Measurements from ENCODE around the gene TOR2A. TPM values are rescaled to one million over a fixed set of nuclear protein-coding genes. Genes with fewer than 3 reads are reported as not detected.

The TOR2A gene
- polyA plus RNA-seq, 1 donor = 8.1 TPM

GRCh38 chr9:127742435-127743088 lies 7.5 kb upstream of the TOR2A start:
- DNase-seq (ENCODE audit: low read depth) = no peak

- DNase-seq (ENCODE audit: low read depth) = no peak
These were observed 6.8 kb upstream of the TOR2A start for GRCh38 chr9:127741831-127742434.

- no peak for DNase-seq (ENCODE audit: low read depth)
These were observed 4.7 kb upstream of the TOR2A start for GRCh38 chr9:127739614-127740330.

GRCh38 chr9:127738666-127739065 lies 3.6 kb upstream of the TOR2A start:
- no peak for DNase-seq (ENCODE audit: low read depth)

GRCh38 chr9:127735530-127736185 lies 564 bp upstream of the TOR2A start:
- no peak for DNase-seq (ENCODE audit: low read depth)

- DNase-seq (ENCODE audit: low read depth) = no peak
These were observed 797 bp downstream of the TOR2A start for GRCh38 chr9:127734247-127734746.

GRCh38 chr9:127733614-127734013 lies 1.5 kb downstream of the TOR2A start:
- no peak for DNase-seq (ENCODE audit: low read depth)

GRCh38 chr9:127732444-127732843 lies 2.6 kb downstream of the TOR2A start:
- DNase-seq (ENCODE audit: low read depth) = no peak

- DNase-seq (ENCODE audit: low read depth) = no peak
These were observed 3.2 kb downstream of the TOR2A start for GRCh38 chr9:127731938-127732337.

GRCh38 chr9:127730799-127731410 lies 4.2 kb downstream of the TOR2A start:
- DNase-seq (ENCODE audit: low read depth) = no peak

GRCh38 chr9:127730262-127730661 lies 4.8 kb downstream of the TOR2A start:
- no peak for DNase-seq (ENCODE audit: low read depth)

GRCh38 chr9:127729522-127730256 lies 5.4 kb downstream of the TOR2A start:
- no peak for DNase-seq (ENCODE audit: low read depth)

GRCh38 chr9:127728808-127729207 lies 6.3 kb downstream of the TOR2A start:
- no peak for DNase-seq (ENCODE audit: low read depth)

GRCh38 chr9:127726871-127727270 lies 8.2 kb downstream of the TOR2A start:
- no peak for DNase-seq (ENCODE audit: low read depth)

GRCh38 chr9:127724012-127724411 lies 11.1 kb downstream of the TOR2A start:
- no peak for DNase-seq (ENCODE audit: low read depth)

GRCh38 chr9:127723444-127723843 lies 11.7 kb downstream of the TOR2A start:
- DNase-seq (ENCODE audit: low read depth) = no peak

- no peak for DNase-seq (ENCODE audit: low read depth)
These were observed 12.1 kb downstream of the TOR2A start for GRCh38 chr9:127723013-127723412.

- no peak for DNase-seq (ENCODE audit: low read depth)
These were observed 12.9 kb downstream of the TOR2A start for GRCh38 chr9:127722055-127722745.

- no peak for DNase-seq (ENCODE audit: low read depth)
These were observed 13.7 kb downstream of the TOR2A start for GRCh38 chr9:127721391-127721821.

GRCh38 chr9:127720865-127721227 lies 14.2 kb downstream of the TOR2A start:
- DNase-seq (ENCODE audit: low read depth) = no peak
